GM12878 (cell line): ENCODE measurements around the gene TIMM29.

Experiments used
- CBX5 ChIP-seq: sonication (generic); IDR thresholded peaks from 2 replicates; pipeline ENCODE4 v1.6.1; 2016; ENCODE audit warnings: low read depth, moderate library complexity, mild to moderate bottlenecking, inconsistent platforms
- CTCF ChIP-seq, 3 experiments: IDR thresholded peaks in 2 of 3; conservative IDR thresholded peaks in 1 of 3; 2 replicates each; pipeline ENCODE4 v1.5.1; 2011; ENCODE audit warnings: low read depth in 3 of 3, low read length in 3 of 3, mild to moderate bottlenecking in 3 of 3, control low read depth in 2 of 3, moderate library complexity in 2 of 3, inconsistent platforms in 1 of 3, mixed read lengths in 1 of 3; ENCODE audit not compliant: control insufficient read depth in 2 of 3, insufficient read depth in 1 of 3; ENCODE audit errors: extremely low read depth in 1 of 3
- EZH2 ChIP-seq: IDR thresholded peaks from 2 replicates; pipeline ENCODE4 v1.6.1; 2012; ENCODE audit warnings: low read depth, mild to moderate bottlenecking, control low read depth, inconsistent platforms, low read length, borderline replicate concordance; ENCODE audit not compliant: control insufficient read depth
- JUNB ChIP-seq: IDR thresholded peaks from 2 replicates; pipeline ENCODE4 v1.6.1; 2016; ENCODE audit warnings: antibody characterized with exemption, mild to moderate bottlenecking
- MYB ChIP-seq: fragments of 150-350 bp; IDR thresholded peaks from 2 replicates; pipeline ENCODE4 v1.6.1; 2014; ENCODE audit warnings: mild to moderate bottlenecking, low read depth, low read length, borderline replicate concordance
- POLR2AphosphoS2 ChIP-seq: IDR thresholded peaks from 2 replicates; pipeline ENCODE4 v1.6.1; 2011; ENCODE audit warnings: low read depth, mild to moderate bottlenecking, low read length, improper control_type of control experiment, moderate library complexity
- SMC3 ChIP-seq: IDR thresholded peaks from 2 replicates; pipeline ENCODE4 v1.6.1; 2011; ENCODE audit warnings: low read length, improper control_type of control experiment, borderline replicate concordance
- TCF12 ChIP-seq: IDR thresholded peaks from 2 replicates; pipeline ENCODE4 v1.6.1; 2011; ENCODE audit warnings: low read depth, mild to moderate bottlenecking, low read length
- USF1 ChIP-seq: IDR thresholded peaks from 2 replicates; pipeline ENCODE4 v1.6.1; 2011; ENCODE audit warnings: borderline replicate concordance, low read depth, mild to moderate bottlenecking, moderate library complexity, mixed read lengths, low read length; ENCODE audit not compliant: insufficient read depth; ENCODE audit errors: extremely low read length
- ZBTB33 ChIP-seq: fragments of 450-650 bp; IDR thresholded peaks from 2 replicates; pipeline ENCODE4 v1.6.1; 2017; ENCODE audit warnings: mild to moderate bottlenecking
- ZNF622 ChIP-seq: fragments of 450-650 bp; IDR thresholded peaks from 2 replicates; pipeline ENCODE4 v1.6.1; 2017; ENCODE audit warnings: mild to moderate bottlenecking, inconsistent platforms

- TF ChIP-seq CTCF (IDR thresholded peaks at IDR 0.05 in 2 of 3, conservative IDR thresholded peaks at IDR 0.05 in 1 of 3; ENCODE audit: control insufficient read depth in 2 of 3, extremely low read depth in 1 of 3, insufficient read depth in 1 of 3, low read depth in 3 of 3, low read length in 3 of 3), result no peak
- TF ChIP-seq SMC3, result no peak
- TF ChIP-seq MYB, result no peak
- TF ChIP-seq TCF12, result no peak
- TF ChIP-seq EZH2, result no peak
- TF ChIP-seq POLR2AphosphoS2, result no peak
- TF ChIP-seq JUNB, result no peak
- TF ChIP-seq ZBTB33, result no peak
- no peak for TF ChIP-seq ZNF622
- no peak for TF ChIP-seq CBX5
- TF ChIP-seq USF1, result no peak
These were observed 33.7 kb upstream of the TIMM29 start for GRCh38 chr19:10894911-10895213.
